AG10803 (cell line): ENCODE data around the gene SYNE1.

Experiments
- DNase-seq: peaks from one replicate; pipeline ENCODE4 v3.0.0; 2010; ENCODE audit warnings: low read depth
- H3K4me3 ChIP-seq: 2 replicates; pipeline ENCODE4 v1.5.1; 2011; ENCODE audit warnings: mild to moderate bottlenecking, low read length, control low read depth
- CTCF ChIP-seq: conservative IDR thresholded peaks from 2 replicates; pipeline ENCODE4 v1.5.1; 2011; ENCODE audit warnings: mild to moderate bottlenecking, low read length, control low read depth, inconsistent platforms

SYNE1 gene

GRCh38 chr6:152112491-152113261 lies 524.5 kb downstream of the SYNE1 start:
- H3K4me3 ChIP-seq: no peak overlapping the region
- DNase-seq: no peak
- no peak for TF ChIP-seq CTCF

- peak overlapping the region; percentile 12; the same call in 1 of the 2 replicates for H3K4me3 ChIP-seq
- DNase-seq: peak; percentile 86
- no peak for TF ChIP-seq CTCF
Measured at GRCh38 chr6:152110886-152111820, 526.0 kb downstream of the SYNE1 start.

GRCh38 chr6:152107973-152108372 lies 529.2 kb downstream of the SYNE1 start:
- H3K4me3 ChIP-seq: no peak overlapping the region
- DNase-seq: no peak
- no peak for TF ChIP-seq CTCF

GRCh38 chr6:152100183-152100618 lies 537.0 kb downstream of the SYNE1 start:
- peak; percentile 25 for DNase-seq
- no peak for TF ChIP-seq CTCF

GRCh38 chr6:152099446-152100182 lies 537.5 kb downstream of the SYNE1 start:
- H3K4me3 ChIP-seq: no peak overlapping the region
- DNase-seq: no peak
- no peak for TF ChIP-seq CTCF

More at GRCh38 chr6:152100183-152100618, 537.0 kb downstream of the SYNE1 start:
- no peak overlapping the region for H3K4me3 ChIP-seq

- H3K4me3 ChIP-seq: no peak overlapping the region
- TF ChIP-seq CTCF: no peak
- no peak for DNase-seq
Measured at GRCh38 chr6:152098683-152099082, 538.5 kb downstream of the SYNE1 start.
